ENCODE results near the gene NETO1.
A peak's percentile ranks its signal among the peaks of the same experiment; 100 is the strongest.

- TF ChIP-seq EZH2 (IDR thresholded peaks at IDR 0.05; ENCODE audit: low read length, unreplicated experiment) (no peak), CTCF (conservative IDR thresholded peaks at IDR 0.05; ENCODE audit: low read depth, low read length) (peak; percentile 53; the same call in 1 of the 2 replicates)
These were observed 48.7 kb downstream of the NETO1 start for GRCh38 chr18:72819050-72819449.

Data from PC-3 (cell line).